Mucosa of descending colon (tissue), 3 donors: ENCODE data around the gene FGA. TPM values are rescaled to one million over a fixed set of nuclear protein-coding genes. Genes with fewer than 3 reads are reported as not detected.

ENCODE experiments used
- ATAC-seq: fragments of 200-7000 bp; cut with Tn5 transposase; one replicate; pipeline ENCODE4 v1.9.1; 2020; ENCODE audit warnings: mild to moderate bottlenecking, moderate library complexity
- DNase-seq, 3 donors: peaks; one replicate each; pipeline ENCODE4 v3.0.0-alpha.2; 2020
- H3K36me3 ChIP-seq: fragments of 200-600 bp; one replicate; pipeline ENCODE4 v1.8.0; 2021; ENCODE audit warnings: low read depth, mild to moderate bottlenecking
- H3K4me1 ChIP-seq: fragments of 200-600 bp; one replicate; pipeline ENCODE4 v1.8.0; 2021; ENCODE audit warnings: low read depth, mild to moderate bottlenecking
- H3K4me3 ChIP-seq: fragments of 200-600 bp; one replicate; pipeline ENCODE4 v1.8.0; 2021; ENCODE audit warnings: mild to moderate bottlenecking
- H3K9me3 ChIP-seq: fragments of 200-600 bp; one replicate; pipeline ENCODE4 v1.8.0; 2021; ENCODE audit warnings: mild to moderate bottlenecking
- intact Hi-C, 2 donors: fragments of 100-400 bp; cut with DNase I in 1 of 2; cut with micrococcal nuclease in 1 of 2; formaldehyde crosslinking; loops; one replicate each; pipeline versions ENCODE4 v1.11.0 to v1.11.1; 2022; cut with DNase I, micrococcal nuclease
- total RNA-seq, 3 donors: library from RNA; stranded (reverse); fragmentation: NEBNext Ultra II Directional in 2 of 3; extraction: Animal tissue kit (Norgen Biotek cat#: 25700) in 2 of 3; gene quantifications; one replicate each; pipeline versions ENCODE4 v1.2.1 to v1.2.4, GENCODE V29; 2021 to 2023
- TF ChIP-seq, protein P1 (sequence below): fragments of 200-600 bp; IDR thresholded peaks from one replicate; pipeline ENCODE4 v1.8.0; 2022; ENCODE audit warnings: antibody characterized with exemption, mild to moderate bottlenecking
- donor health status: DM: no; HTN: no; CAD: no; lungs with moderate emphysema.
- donor health status: DM: no; HTN: no; CAD: no.
- donor health status: DM: no; HTN: yes; CAD: no.

FGA gene
- total RNA-seq, 3 donors from 2014 or later, result 0.84 TPM; not detected in 2

DNA sequence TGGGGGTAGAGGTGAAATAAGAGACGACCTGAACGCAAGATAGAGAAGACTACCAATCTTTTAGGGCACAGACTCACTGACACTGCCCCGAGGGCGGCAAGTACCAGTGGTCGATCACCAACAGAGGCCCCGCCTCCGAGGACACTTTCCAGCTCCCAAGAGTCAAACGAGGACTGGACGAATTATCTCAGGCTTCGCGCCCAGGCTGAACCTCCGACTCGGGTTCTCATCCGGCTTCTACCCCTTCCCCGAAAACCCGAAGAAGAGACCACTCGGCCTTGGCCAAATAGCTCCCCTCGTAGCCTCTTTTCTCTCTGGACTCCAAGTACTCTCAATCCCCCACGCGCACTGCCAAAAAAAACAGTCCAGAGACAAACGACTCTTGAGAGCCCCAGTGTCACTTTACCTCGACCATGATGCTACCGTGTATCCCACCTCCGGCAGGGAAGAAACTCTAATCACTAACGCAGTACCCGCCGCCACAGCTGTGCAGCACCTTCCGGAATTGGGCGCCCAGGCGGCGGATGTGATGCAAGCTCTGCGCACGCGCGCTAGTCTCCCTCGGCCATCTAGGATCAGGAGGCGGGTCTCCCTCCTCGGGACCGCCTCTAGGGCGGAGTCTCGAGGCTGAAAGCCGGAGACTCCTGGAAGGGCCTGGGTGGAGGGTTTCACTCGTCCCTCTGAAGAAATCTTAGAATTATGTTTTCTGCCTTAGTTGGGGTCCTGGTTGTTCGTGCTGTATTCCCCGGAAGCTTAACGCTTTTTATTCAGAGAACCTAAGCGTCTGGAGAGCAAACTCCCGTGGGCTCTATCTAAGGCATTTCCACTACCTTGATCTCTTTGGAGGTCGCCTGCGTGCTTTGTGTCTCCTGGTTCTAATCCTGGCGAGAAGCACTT is 40.4 kb downstream of the FGA start, which contains the start of gene PLRG1:
PLRG1 (minus strand) TSS at position 507 of the 897 bp plus-strand sequence; CDS start at position 415, 92 bp downstream.
- intact Hi-C loops, result loop anchor here in 1 of 2 donors (10.0 kb wide), 1 partner anchor 75 kb away; no protein-coding TSS in a partner anchor
- TF ChIP-seq, protein P1, sequence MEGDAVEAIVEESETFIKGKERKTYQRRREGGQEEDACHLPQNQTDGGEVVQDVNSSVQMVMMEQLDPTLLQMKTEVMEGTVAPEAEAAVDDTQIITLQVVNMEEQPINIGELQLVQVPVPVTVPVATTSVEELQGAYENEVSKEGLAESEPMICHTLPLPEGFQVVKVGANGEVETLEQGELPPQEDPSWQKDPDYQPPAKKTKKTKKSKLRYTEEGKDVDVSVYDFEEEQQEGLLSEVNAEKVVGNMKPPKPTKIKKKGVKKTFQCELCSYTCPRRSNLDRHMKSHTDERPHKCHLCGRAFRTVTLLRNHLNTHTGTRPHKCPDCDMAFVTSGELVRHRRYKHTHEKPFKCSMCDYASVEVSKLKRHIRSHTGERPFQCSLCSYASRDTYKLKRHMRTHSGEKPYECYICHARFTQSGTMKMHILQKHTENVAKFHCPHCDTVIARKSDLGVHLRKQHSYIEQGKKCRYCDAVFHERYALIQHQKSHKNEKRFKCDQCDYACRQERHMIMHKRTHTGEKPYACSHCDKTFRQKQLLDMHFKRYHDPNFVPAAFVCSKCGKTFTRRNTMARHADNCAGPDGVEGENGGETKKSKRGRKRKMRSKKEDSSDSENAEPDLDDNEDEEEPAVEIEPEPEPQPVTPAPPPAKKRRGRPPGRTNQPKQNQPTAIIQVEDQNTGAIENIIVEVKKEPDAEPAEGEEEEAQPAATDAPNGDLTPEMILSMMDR, result no peak

DNA sequence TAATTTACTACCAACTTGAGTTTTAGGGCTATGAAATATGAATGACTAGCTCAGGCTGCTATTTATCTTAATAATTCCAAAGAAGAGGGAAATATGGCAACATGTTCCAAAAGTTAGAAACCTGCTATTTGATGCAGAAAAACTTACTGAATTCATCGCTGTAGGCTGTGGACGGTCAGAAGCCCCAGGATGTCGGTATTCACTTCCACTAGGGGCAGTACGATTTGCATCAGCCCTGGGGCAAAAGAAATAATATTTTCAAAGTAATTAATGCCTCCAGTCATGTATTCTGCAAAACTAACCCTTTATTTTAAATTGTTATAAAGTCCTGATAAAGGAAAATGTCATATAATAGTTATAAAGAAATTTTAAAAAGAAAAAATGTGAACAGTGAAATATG is 44.9 kb downstream of the FGA start:
- no peak overlapping the region for H3K4me3 ChIP-seq
- TF ChIP-seq, protein P1, result no peak
- no peak for DNase-seq
- intact Hi-C loops, result no loop called here
- no peaks in the 10 kb centered on the region for H3K36me3 ChIP-seq
- ATAC-seq, result no peak
- no peaks in the 10 kb centered on the region for H3K9me3 ChIP-seq
- H3K4me1 ChIP-seq, result peaks cover 11% of the 10 kb centered on the region

More for the DNA sequence above, 40.4 kb downstream of the FGA start, which contains the start of gene PLRG1:
- ATAC-seq (peak; percentile 100), DNase-seq (peak; percentile 97 to 99 (median 98))
- no peaks in the 10 kb centered on the region for H3K9me3 ChIP-seq
- H3K4me1 ChIP-seq, result peaks cover 11% of the 10 kb centered on the region
- peak within 1 kb of the TSS; percentile 56 for H3K4me3 ChIP-seq
- H3K36me3 ChIP-seq, result no peaks in the 10 kb centered on the region

GRCh38 chr4:154542271-154542879 is 48.2 kb downstream of the FGA start:
- ATAC-seq (peak; percentile 68), DNase-seq (peak in 1 of 3 donors; percentile 7)
- intact Hi-C loops, result no loop called here
- Histone ChIP-seq H3K4me1 (no peaks in the 10 kb centered on the region), H3K4me3 (no peak overlapping the region), H3K9me3 (no peaks in the 10 kb centered on the region), H3K36me3 (peaks cover 9% of the 10 kb centered on the region)
- TF ChIP-seq, protein P1, result no peak

Other genes with a start within 250 kb of the FGA start
- 1 to 10 TPM in 2 of 3 donors, under 1 TPM in 1; 0.58 to 9.6 (median 1.1) TPM for gene DCHS2, start 98.9 kb downstream of the FGA start, total RNA-seq
- gene PLRG1, start 40.3 kb downstream of the FGA start, total RNA-seq, result 10 to 100 TPM; 58.1 to 69.4 (median 63.1) TPM
- 1 to 10 TPM in 1 of 3 donors, under 1 TPM in 1, not detected in 1; 0.63 to 1.0 TPM for gene FGB, start 27.7 kb downstream of the FGA start, total RNA-seq
- gene FGG, start 21.9 kb upstream of the FGA start, total RNA-seq, result under 1 TPM in 1 of 3 donors, not detected in 2; 0.69 TPM
- gene LRAT, start 153.3 kb upstream of the FGA start, total RNA-seq, result 1 to 10 TPM in 1 of 3 donors, under 1 TPM in 2; 0.14 to 3.2 (median 0.17) TPM
- gene RBM46, start 190.5 kb upstream of the FGA start, total RNA-seq, result not detected